WTC11 (cell line): ENCODE data around the gene ZNF532. TPM values are rescaled to one million over a fixed set of nuclear protein-coding genes. Genes with fewer than 3 reads are reported as not detected.

Experiments used
- ATAC-seq: fragments of 200-7000 bp; cut with Tn5 transposase; 2 replicates; pipeline ENCODE4 v1.10.0; 2021; ENCODE audit warnings: mild to moderate bottlenecking, moderate library complexity
- CTCF ChIA-PET: fragments of 300-600 bp; sonication (Branson Sonifier 250); formaldehyde crosslinking; loops from one replicate; lab custom pipeline; 2021; ENCODE audit warnings: antibody characterized with exemption; lab: Charles Lee
- POLR2A ChIA-PET: fragments of 350-600 bp; sonication (Branson Sonifier 250); formaldehyde crosslinking; loops from one replicate; lab custom pipeline; 2021; ENCODE audit warnings: antibody characterized with exemption; lab: Charles Lee
- DNase-seq: peaks from one replicate; pipeline ENCODE4 v3.0.0; 2021; ENCODE audit warnings: low spot score
- H3K27ac Mint-ChIP-seq: 2 replicates; pipeline ENCODE4 v1.8.0; 2021; ENCODE audit warnings: mixed read lengths
- H3K27me3 Mint-ChIP-seq: 2 replicates; pipeline ENCODE4 v1.8.0; 2021; ENCODE audit warnings: low read depth, mild to moderate bottlenecking, moderate library complexity, mixed read lengths
- H3K36me3 Mint-ChIP-seq: 2 replicates; pipeline ENCODE4 v1.8.0; 2021; ENCODE audit warnings: mixed read lengths
- H3K4me1 Mint-ChIP-seq: 2 replicates; pipeline ENCODE4 v1.8.0; 2022; ENCODE audit warnings: mixed read lengths
- H3K4me3 Mint-ChIP-seq: 2 replicates; pipeline ENCODE4 v1.8.0; 2021; ENCODE audit warnings: mild to moderate bottlenecking, moderate library complexity, mixed read lengths
- H3K9me3 Mint-ChIP-seq: 2 replicates; pipeline ENCODE4 v1.8.0; 2021; ENCODE audit warnings: mixed read lengths
- E2F1 ChIP-seq: sonication (generic); formaldehyde crosslinking; IDR thresholded peaks from 2 replicates; pipeline ENCODE4 v1.8.0; 2022; ENCODE audit warnings: mild to moderate bottlenecking, missing genetic modification reagents
- FOXP4 ChIP-seq: sonication (generic); formaldehyde crosslinking; IDR thresholded peaks from 2 replicates; pipeline ENCODE4 v1.8.0; 2022; ENCODE audit warnings: mild to moderate bottlenecking, missing genetic modification reagents
- GRHL2 ChIP-seq: fragments of 250-450 bp; sonication (Bioruptor Pico); IDR thresholded peaks from 2 replicates; pipeline ENCODE4 v1.8.0; 2022; ENCODE audit warnings: mild to moderate bottlenecking, moderate library complexity; ENCODE audit not compliant: insufficient replicate concordance, severe bottlenecking
- JUN ChIP-seq: sonication (generic); formaldehyde crosslinking; IDR thresholded peaks from 2 replicates; pipeline ENCODE4 v1.8.0; 2023; ENCODE audit warnings: mild to moderate bottlenecking, missing genetic modification reagents
- MYBL2 ChIP-seq: sonication (generic); formaldehyde crosslinking; IDR thresholded peaks from 2 replicates; pipeline ENCODE4 v1.8.1; 2023; ENCODE audit warnings: mild to moderate bottlenecking, moderate library complexity, missing genetic modification reagents
- NFATC4 ChIP-seq: fragments of 250-450 bp; sonication (Bioruptor Pico); IDR thresholded peaks from 2 replicates; pipeline ENCODE4 v1.9.0; 2021; ENCODE audit warnings: mild to moderate bottlenecking
- NR2C2 ChIP-seq: sonication (generic); formaldehyde crosslinking; IDR thresholded peaks from 2 replicates; pipeline ENCODE4 v1.8.0; 2022; ENCODE audit warnings: mild to moderate bottlenecking, missing genetic modification reagents
- PRRX2 ChIP-seq: fragments of 250-450 bp; sonication (Bioruptor Pico); IDR thresholded peaks from 2 replicates; pipeline ENCODE4 v1.8.0; 2021; ENCODE audit warnings: mild to moderate bottlenecking
- TEAD4 ChIP-seq: sonication (generic); formaldehyde crosslinking; IDR thresholded peaks from 2 replicates; pipeline ENCODE4 v1.8.0; 2022; ENCODE audit warnings: mild to moderate bottlenecking, missing genetic modification reagents
- ZBTB43 ChIP-seq: sonication (generic); formaldehyde crosslinking; IDR thresholded peaks from 2 replicates; pipeline ENCODE4 v1.8.1; 2023; ENCODE audit warnings: mild to moderate bottlenecking, missing genetic modification reagents
- ZMAT4 ChIP-seq: fragments of 250-450 bp; sonication (Bioruptor Pico); IDR thresholded peaks from 2 replicates; pipeline ENCODE4 v1.9.0; 2021; ENCODE audit warnings: mild to moderate bottlenecking
- ZNF138 ChIP-seq: sonication (generic); formaldehyde crosslinking; conservative IDR thresholded peaks from 2 replicates; pipeline ENCODE4 v1.8.1; 2022; ENCODE audit warnings: mild to moderate bottlenecking, moderate library complexity, missing genetic modification reagents
- ZNF281 ChIP-seq: sonication (generic); formaldehyde crosslinking; IDR thresholded peaks from 2 replicates; pipeline ENCODE4 v1.8.0; 2023; ENCODE audit warnings: mild to moderate bottlenecking, missing genetic modification reagents
- ZNF396 ChIP-seq: fragments of 250-450 bp; sonication (Bioruptor Pico); IDR thresholded peaks from 2 replicates; pipeline ENCODE4 v1.8.0; 2021; ENCODE audit warnings: mild to moderate bottlenecking, moderate library complexity, borderline replicate concordance
- ZNF425 ChIP-seq: fragments of 250-450 bp; sonication (Bioruptor Pico); conservative IDR thresholded peaks from 2 replicates; pipeline ENCODE4 v1.9.0; 2021; ENCODE audit warnings: mild to moderate bottlenecking
- ZNF512 ChIP-seq: sonication (generic); formaldehyde crosslinking; IDR thresholded peaks from 2 replicates; pipeline ENCODE4 v1.8.1; 2022; ENCODE audit warnings: missing genetic modification reagents, borderline replicate concordance
- total RNA-seq: library from RNA; stranded (reverse); gene quantifications from 3 replicates; pipeline ENCODE4 v1.2.3, GENCODE V29; 2021

Gene ZNF532
- total RNA-seq, 1 experiment from 2014 or later = 171 TPM

GRCh38 chr18:59012815-59013705 is 148.4 kb downstream of the ZNF532 start (continued):
- TF ChIP-seq ZNF512 (CRISPR knock-in tag) (no peak), ZNF396 (no peak), ZNF281 (CRISPR knock-in tag) (no peak), NFATC4 (no peak), PRRX2 (CRISPR knock-in tag) (no peak), E2F1 (no peak), GRHL2 (CRISPR knock-in tag) (no peak), ZNF425 (no peak)

- Mint-ChIP-seq H3K36me3 (peaks cover 19% of the 10 kb centered on the region), H3K4me3 (no peak overlapping the region), H3K27me3 (no peaks in the 10 kb centered on the region; the same call in 1 of the 2 replicates), H3K9me3 (peaks cover 22% of the 10 kb centered on the region), H3K27ac (no peak overlapping the region), H3K4me1 (peaks cover 7% of the 10 kb centered on the region)
- ChIA-PET POLR2A (interaction anchor here (0.6 kb wide), 1 partner anchor 51 kb away, joined by 5 read pairs; no protein-coding TSS in a partner anchor), CTCF (interaction anchor here (1.5 to 2.1 kb wide), 2 partner anchors 57 to 245 kb away, joined by 3 to 7 read pairs; no protein-coding TSS in a partner anchor)
- no peak for DNase-seq
- no peak for ATAC-seq
- no peak for TF ChIP-seq TEAD4 (CRISPR knock-in tag)
- no peak for TF ChIP-seq ZBTB43 (CRISPR knock-in tag)
- no peak for TF ChIP-seq JUN (CRISPR knock-in tag)
- TF ChIP-seq E2F1 = no peak
- no peak for TF ChIP-seq ZMAT4
- TF ChIP-seq FOXP4 (CRISPR knock-in tag) = no peak
- no peak for TF ChIP-seq ZNF138
- TF ChIP-seq ZNF512 (CRISPR knock-in tag) = no peak
- TF ChIP-seq NR2C2 (CRISPR knock-in tag) = no peak
- TF ChIP-seq MYBL2 (CRISPR knock-in tag) = no peak
These were observed 149.1 kb downstream of the ZNF532 start for GRCh38 chr18:59013744-59014143.
